ENCODE data around the gene DEFB132.

Gene DEFB132

DNA sequence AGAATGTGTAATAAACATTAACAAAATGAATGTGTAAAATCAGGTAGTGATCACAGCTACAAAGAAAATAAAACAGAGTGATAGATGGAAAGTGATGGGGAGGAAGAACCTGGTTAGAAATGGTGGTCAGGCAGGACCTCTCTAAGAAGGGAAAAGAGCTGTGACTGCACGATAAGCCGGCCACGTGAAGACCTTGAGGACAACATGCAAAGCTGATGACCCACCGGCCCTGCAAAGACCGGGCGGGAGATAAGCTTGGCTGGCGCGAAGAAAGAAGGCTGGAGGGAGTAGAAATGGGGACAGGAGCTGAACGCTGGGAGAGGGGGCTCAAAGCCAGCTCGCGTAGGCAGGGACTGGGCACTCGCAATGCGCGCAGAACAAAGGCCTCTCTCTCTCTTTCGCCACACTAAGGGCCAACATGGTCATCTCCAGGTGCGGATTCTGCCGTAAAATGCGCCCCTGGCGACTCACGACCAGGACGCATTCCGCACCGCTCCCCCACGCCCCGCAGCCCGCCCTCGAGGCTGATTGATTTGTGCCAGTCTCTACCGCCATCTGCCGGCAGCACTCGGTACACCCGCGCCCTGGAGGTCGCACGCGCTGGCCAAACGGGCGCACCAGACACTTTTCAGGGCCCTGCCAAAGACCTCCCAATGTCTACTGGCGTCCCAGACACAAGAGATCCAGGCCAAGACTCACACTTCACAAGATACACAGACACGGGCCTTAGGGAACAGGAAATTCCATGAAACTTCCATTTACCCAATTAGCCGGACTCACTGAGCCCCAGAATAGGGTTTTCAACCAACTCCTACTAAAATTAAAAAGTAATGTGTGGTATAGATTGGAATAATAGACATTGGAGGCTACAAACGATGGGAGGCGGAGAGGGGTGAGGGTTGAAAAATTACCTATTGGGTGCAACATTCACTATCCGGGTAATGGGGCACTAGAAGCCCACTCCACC lies 9.4 kb downstream of the DEFB132 start:
- peak; percentile 90 for DNase-seq

DNA sequence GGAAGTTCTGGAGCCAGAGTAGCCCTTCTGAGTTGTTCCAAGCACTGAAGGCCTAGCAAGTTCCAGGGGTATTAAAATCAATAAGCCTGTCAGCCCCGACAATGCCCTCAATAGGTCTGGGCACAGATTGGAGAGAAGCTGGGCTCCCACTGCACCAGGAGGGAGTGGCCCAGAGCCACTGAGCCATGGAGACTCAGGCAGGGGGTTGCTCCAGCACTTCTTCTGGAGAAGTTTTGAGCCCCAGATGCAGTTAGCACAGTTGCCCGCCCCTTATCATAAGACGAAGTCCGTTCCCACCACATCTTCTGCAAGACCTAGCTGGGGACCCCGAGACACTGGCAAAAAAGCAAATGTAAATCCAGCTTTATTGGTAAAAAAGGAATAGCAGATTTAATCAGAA lies 13.0 kb downstream of the DEFB132 start:
- no peak for DNase-seq

DNA sequence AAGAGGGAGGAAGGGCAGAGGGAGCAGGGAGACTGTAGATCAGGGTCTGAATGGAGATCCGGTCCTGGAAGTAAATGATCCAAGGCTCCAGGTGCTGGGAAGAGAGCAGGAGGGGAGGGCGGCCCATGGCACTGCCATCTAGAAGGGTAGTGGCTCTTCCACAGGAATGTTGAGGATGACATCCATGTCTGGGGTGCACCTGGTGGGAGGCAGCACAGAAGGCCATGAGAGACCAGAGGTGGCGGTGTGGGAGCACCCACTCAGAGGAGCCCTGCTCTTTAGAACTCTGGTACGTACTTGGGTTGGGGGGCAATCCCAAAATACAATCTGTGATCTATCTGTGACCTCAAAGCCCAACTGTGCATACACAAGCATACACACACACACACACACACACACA lies 13.5 kb downstream of the DEFB132 start:
- DNase-seq = no peak

DNA sequence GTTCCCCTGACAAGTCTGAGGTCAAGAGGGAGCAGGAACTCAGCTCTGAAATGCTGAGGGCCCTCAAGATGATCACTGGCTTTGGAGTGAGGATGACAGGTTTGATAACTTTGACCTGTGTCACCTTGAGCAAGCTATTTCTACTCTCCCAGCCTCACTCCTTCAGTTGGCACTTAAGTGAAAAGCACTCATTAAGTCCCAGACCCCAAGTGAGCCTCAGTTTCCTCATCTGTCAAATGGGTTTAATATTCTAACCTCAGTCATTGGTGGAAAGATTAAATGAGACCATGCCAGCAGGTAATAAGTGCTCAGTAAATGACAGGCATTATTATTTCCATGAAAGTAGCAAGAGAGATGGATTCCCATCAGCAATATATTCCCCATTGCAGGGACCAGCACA lies 14.0 kb downstream of the DEFB132 start:
- DNase-seq = no peak

DNA sequence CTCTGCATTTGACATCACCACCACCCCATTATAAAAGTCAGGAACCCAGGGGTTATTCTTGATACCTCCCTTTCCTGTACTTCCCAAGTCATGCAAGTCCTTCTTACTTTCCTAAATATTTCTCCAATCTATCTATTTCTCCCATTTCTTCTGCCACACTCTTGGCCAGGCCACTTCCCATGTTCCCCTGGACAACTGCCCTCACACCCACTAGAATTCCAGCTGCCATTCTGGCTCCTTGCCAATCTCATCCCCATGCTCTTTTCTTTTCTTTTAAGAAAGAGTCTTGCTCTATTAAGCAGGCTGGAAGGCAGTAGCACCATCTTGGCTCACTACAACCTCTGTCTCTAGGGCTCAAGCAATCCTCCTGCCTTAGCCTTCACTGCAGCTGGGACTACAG lies 15.2 kb downstream of the DEFB132 start:
- no peak for DNase-seq

DNA sequence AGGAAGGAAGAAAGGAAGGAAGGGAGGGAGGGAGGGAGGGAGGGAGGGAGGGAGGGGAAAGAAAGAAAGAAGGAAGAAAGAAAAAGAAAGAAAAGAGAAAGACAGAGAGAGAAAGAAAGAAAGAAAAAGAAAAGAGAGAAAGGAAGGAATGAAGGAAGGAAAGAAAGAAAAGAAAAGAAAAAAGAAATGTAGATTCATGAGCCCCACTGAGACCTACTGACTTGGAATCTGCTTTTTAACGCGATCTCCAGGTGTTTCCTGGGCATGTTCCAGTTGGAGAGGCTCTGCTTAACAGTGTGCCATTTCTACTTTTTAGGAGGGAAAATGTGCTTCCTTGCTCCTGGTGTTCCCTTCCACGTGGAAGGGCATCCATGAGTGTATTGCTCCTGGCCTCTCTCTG lies 16.4 kb downstream of the DEFB132 start:
- no peak for DNase-seq

DNA sequence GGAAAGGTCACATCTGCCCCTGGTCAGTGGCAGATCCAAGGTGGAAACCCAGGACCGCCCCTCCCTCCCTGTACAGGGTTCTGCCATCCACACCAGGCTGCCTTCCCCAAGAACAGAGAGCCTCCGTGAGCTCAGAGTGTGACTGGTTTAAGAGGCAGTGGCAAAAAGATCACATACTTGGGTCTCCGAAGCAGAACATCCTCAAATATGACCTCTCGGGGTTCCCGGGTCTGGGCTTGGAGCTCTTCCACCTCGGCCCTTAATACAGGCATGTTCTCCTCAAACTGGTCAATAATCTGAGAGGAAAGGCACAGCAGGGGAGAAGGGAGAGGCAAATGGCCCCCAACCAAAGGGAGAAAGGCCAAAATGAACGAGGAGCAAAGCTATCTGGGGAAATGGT lies 18.3 kb downstream of the DEFB132 start:
- DNase-seq = no peak

DNA sequence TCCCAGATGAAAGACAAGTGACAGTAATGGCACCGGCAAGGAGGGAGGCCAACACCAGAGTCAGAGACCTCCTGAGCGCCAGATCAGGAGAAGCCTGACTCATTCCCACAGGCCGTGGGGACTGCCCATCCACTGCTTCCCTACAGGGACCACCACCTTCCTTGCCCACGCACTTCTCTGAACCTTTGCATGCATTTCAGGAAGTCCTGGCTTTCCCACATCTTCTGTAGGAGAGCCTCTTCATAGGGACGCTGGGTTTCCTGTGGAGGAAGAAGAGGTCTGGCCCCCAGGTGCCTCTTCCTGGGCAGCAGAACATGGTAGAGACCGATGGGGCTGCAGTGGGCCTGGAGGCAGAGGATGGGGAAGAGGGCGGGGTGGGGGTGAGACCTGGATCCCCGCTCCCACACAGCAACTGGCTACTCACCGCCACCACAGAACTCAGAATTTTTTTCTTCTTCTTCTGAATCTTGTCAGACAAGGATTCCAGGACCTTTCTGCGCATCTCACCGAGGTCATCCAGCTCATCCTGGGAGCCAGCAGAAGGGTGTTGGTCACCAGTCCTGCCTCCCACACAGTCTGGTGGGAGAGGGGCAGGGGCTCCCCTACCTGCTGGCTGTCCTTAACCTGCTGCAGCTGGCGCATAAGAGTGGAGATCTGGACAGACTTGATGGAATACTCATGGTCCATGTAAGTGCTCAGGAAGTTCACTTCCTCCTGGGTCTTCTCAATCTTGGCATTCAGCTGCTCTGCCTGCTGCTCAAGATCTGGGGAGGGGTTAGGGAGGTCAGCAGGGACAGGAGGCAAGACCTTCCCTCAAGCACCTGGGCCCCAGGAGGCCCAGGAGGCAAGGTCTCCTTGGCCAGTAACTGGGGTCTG lies 19.3 kb downstream of the DEFB132 start:
- DNase-seq = no peak

DNA sequence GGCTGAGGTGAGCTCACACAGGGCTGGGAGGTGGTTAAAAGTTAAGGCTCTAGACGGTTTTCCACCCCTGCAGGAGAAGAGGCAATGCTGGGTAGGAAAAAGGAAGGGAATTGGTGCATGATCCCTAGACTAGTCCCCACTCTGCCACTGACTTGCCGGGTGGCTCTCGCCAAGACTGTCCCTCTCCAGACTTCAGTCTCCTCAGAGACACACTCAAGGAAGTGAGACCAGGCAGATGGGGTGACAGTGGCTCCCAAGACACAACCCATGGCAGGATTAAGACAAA lies 19.9 kb downstream of the DEFB132 start:
- DNase-seq = no peak

DNA sequence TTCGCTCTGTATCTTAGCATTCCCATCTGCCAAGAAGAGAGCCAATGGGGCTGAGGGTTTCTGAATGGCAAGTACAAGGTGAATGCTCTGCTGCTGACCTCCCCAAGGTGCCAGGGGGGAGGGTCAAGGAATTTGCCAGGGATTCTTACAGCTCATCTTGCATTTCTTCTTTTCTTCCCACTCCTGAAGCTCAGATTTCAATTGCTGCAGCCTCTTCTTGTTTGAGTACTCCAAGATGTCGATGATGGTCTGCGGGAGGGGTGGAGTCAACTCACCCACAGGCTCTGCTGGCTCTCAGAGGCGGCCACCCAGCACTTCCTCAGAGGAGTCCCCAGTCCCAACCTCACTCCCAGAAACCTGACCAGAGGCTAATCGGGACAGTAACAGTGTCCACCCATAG lies 20.7 kb downstream of the DEFB132 start:
- no peak for DNase-seq

DNA sequence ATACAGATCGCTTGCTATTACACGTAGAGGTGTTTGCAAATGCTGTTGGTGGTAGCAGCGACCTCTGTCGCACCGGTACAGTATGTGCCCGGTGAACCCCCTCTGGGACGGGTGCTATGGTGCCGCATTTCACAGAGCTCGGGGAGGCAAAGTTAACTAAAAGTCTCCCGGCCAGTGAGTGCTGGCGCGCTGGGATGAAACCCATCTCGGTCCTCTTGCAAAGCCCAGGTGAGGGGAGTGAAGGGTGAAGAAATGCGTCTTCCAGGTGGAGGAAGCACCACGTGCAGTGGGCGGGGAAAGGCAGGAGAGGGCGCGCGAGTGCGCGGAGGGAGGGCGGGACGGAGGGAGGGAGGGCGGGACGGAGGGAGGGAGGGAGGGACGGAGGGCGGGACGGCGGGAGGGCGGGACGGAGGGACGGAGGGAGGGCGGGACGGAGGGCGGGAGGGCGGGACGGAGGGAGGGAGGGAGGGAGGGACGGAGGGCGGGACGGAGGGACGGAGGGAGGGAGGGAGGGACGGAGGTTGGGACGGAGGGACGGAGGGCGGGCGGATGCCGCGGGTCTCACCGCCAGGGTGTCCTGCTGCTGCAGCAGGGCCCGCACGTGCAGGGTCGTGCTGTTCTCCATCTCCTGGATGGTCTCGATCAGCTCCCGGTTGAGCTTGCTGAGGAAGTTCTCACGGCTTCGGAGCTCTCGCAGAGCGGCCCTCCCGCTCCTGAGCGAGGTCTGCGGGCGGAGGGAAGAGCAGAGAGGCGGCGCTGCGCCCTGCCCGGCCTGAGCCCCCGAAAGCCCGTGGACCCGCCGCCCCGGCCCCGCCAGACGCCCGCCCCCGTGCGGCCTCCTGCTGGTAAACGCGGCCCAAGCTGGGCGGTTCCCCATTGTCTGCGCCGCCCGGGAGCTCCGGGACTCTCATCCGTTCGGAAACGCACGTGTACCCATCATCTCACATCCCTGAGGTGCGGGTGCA lies 21.4 kb downstream of the DEFB132 start:
- DNase-seq = peak; percentile 62

DNA sequence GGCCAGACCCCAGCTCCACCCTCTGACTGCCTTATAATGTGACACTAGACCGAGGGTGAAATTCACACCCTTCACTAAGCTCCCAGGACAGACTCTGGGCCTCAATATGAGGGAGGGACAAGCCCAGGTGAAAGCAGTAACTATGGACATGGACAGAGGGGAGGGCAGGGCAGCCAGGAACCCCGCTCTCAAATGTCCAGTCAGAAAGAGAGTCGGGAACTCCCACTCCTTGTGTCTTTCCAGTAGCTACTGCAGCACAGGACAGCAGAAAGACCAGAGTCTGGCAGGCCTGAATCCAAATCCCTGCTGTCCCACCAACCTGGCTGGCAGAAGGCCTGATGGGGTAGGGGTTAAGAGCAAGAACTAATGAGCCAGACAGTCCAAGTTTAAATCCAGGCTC lies 26.6 kb downstream of the DEFB132 start:
- DNase-seq = no peak

DNA sequence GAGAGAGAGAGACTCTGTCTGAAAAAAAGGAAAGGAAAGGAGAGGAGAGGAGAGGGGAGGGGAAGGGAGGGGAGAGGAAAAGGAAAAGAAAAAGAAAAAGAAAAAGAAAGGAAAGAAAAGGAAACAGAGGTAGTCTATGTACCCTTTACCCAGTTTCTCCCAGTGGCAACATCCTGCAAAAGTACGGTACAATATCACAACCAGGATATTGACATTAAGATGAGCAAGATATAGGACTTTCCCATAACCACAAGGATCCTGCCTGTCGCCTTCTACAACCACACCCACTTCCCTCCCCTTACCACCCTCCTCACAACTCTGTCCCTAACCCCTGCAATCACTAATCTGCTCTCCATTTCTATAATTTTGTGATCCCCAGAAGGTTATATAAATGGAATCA lies 29.0 kb downstream of the DEFB132 start:
- no peak for DNase-seq

DNA sequence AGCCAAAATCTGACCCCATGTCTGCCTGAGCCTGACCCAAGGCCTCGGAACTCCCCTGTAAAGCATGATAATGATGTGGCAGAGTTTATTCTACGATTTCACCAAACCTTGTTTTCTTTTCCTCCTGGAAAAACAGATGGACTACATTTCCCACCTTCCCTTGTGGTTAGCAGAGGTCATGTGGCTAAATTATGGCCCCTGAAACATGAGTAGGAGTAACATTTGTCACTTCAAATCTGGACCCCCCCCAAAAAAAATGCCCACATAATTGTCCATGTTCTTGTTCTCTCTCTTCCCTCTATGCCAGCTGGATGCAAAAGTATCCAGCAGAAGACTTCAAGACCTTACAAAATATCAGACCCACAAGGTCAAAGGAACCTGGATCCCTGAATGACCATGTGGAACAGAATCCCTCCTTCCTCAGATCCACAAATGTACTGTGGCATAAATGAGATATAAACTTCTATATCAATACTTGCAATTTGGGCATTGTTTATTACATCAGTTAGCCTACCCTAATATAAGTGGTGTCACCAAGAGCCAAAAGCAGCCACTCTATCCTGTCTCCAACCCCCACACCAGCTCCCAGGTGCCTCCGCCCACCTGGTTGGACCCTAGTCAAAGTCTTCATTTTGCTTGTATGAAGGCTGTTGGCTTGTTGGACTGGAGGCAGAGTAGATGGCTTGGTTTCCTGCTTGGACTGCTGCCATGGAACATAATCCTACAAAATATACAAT lies 31.6 kb downstream of the DEFB132 start:
- DNase-seq = no peak

DNA sequence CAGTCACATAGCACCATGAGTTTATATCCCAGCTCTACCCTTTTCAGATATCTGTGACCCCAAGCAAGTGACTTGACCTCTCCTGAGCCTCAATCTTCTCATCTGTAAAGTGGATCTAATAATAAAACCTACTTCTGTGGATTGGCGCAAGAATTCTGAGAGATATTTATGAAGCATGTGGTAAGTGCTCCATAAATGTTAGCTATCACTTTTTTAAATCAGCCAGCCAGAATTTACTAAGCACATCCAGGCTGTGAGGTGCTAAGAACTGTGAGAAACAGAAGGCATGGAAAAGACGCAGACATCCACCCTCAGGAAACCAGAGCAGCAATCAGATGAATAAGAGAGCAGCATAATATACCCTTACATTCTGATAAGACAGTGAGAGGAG lies 32.2 kb downstream of the DEFB132 start:
- DNase-seq = no peak

DNA sequence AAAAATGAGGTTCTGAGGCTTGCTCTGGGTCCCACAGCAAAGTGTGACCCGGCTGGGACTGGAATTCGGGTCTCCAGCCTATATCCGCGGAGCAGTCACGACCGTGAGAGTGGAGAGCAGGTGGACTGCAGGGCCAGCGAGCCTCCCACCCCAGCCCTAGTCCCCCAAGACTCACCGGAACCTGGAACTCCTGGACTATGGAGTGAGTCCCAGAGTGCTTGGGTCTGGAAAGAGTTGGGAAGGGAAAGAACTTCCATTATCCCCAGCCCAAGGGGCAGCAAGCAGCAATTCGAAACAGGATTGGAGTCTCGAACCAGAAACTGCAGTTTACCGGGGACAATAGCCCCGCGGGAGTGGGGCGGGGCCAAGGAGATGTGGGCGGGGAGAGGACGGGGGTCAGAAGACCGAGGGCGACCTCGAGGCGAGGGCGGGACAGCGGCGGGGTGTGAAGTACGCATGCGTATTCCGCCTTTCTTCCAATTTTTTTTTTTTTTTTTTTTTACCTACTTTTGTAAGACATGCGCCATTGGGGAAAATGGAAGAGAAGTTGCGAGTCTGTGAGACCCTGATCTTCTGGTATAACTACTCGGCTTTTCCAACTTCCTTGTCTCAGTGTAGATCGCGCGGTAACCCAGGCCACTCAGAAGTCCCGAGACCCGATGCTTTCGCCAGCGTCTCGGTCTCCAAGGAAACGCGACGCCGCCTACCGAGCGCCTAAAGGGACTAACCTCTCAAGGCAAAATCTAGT lies 32.7 kb downstream of the DEFB132 start, which contains the start of gene C20orf96:
C20orf96 (minus strand) TSS at position 667 of the 748 bp plus-strand sequence; CDS start at position 527, 140 bp downstream.
- DNase-seq = peak; percentile 93

DNA sequence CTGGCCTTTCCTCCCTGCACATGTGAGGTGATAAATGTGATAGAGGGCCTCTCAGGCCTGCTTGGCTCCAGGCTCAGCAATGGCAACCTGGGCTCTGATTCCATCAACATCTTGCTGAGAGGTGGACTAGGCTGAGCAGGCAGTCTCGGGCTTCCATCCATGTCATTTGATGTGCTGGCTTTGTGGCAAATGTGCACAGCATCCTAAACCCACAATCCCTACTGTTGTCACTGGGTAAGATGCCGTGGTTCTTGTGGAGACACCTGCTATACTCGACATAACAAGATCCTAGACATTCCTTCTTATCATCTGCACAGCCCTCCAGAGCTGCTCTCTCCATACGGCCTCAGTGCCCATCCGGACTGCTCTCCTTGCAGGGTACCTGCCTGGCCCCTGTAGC lies 37.1 kb downstream of the DEFB132 start:
- no peak for DNase-seq

DNA sequence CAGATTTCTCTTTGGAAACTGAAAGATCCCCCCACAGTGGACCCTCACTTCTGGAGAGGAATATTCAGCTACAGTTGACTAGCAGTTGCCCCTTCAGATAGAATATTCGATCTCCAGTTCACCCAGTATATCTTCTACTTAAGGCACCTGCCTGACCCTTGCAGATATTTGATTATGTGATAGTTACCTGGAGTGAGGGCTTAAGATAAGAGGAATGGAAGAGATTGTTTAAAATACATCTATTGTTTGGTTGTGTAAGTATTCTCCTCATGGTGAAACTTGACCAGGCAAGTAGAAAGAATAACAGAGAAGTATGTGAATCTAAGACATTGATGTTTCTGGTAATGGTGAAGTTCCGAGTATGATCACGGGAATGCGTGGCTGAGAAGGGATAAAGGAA lies 38.3 kb downstream of the DEFB132 start:
- no peak for DNase-seq

DNA sequence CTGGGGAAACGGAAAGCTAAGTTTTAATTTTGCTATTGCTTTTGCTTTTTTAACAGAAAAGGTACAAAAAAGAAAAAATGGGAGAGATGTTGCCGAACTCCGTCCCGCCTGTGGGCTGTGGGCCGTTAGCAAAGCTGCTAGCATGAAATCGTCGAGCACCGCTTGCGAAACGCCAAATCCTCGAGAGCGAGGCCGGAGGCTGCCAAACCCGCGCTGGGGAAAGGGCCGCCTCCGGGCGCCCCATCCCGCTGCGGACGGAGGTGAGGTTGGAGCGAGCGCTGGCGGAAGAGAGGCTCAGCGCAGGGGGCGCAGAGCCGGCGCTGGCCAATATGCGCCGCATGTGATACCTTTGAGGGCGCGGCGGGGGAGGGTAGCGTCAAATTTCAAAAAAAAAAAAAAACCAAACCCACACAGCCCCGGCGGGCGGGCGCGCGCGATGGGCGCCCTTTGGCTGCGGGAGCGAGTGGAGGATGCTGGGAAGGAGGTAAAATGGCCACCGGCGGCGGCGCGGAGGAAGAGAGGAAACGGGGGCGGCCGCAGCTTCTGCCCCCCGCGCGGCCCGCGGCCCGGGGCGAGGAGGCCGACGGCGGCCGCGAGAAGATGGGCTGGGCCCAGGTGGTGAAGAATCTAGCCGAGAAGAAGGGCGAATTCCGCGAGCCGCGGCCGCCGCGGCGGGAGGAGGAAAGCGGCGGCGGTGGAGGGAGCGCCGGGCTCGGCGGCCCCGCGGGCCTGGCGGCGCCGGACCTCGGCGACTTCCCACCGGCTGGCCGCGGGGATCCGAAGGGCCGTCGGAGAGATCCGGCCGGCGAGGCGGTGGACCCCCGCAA lies 39.8 kb downstream of the DEFB132 start, which contains the start of gene ZCCHC3:
ZCCHC3 (plus strand) TSS at position 473 of the 827 bp plus-strand sequence; CDS start at position 490, 17 bp downstream.
- DNase-seq = peak; percentile 93

Data from left hindlimb (tissue), 1 donor.